Lower leg skin (tissue), 3 donors: ENCODE results near the gene TBC1D19.

Experiments used
- CTCF ChIP-seq, 3 donors: fragments of 450-650 bp; IDR thresholded peaks; one replicate each; pipeline ENCODE4 v1.5.1; 2016; ENCODE audit warnings: antibody characterized with exemption in 3 of 3, mild to moderate bottlenecking in 3 of 3, moderate library complexity in 2 of 3
- POLR2A ChIP-seq, 2 donors: fragments of 450-650 bp; IDR thresholded peaks; one replicate each; pipeline ENCODE4 v1.6.1; 2016 to 2017; ENCODE audit warnings: antibody characterized with exemption in 2 of 2, mild to moderate bottlenecking in 1 of 2, moderate library complexity in 1 of 2

- TF ChIP-seq CTCF (IDR thresholded peaks at IDR 0.05) (no peak), POLR2A (IDR thresholded peaks at IDR 0.05) (no peak)
These were observed 101.4 kb downstream of the TBC1D19 start for GRCh38 chr4:26685250-26685649.
